ENCODE measurements around the gene TRIM8.
"Not testable (repeated sequence)": the region's sequence is repeated elsewhere in the genome, so short reads cannot be mapped to it uniquely, and the experiment has no call there.

Gene TRIM8

GRCh38 chr10:102691285-102692066 lies 47.2 kb downstream of the TRIM8 start:
- TF ChIP-seq EZH2phosphoT487 (conservative IDR thresholded peaks at IDR 0.05; ENCODE audit: low read length), result no peak
- TF ChIP-seq, protein P1, sequence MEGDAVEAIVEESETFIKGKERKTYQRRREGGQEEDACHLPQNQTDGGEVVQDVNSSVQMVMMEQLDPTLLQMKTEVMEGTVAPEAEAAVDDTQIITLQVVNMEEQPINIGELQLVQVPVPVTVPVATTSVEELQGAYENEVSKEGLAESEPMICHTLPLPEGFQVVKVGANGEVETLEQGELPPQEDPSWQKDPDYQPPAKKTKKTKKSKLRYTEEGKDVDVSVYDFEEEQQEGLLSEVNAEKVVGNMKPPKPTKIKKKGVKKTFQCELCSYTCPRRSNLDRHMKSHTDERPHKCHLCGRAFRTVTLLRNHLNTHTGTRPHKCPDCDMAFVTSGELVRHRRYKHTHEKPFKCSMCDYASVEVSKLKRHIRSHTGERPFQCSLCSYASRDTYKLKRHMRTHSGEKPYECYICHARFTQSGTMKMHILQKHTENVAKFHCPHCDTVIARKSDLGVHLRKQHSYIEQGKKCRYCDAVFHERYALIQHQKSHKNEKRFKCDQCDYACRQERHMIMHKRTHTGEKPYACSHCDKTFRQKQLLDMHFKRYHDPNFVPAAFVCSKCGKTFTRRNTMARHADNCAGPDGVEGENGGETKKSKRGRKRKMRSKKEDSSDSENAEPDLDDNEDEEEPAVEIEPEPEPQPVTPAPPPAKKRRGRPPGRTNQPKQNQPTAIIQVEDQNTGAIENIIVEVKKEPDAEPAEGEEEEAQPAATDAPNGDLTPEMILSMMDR (IDR thresholded peaks at IDR 0.05; ENCODE audit: insufficient read depth, low read length, poor library complexity, severe bottlenecking), result no peak
- no peak overlapping the region for H2AFZ ChIP-seq (ENCODE audit: low read depth, low read length, severe bottlenecking)
- no peaks in the 10 kb centered on the region for H3F3A ChIP-seq (ENCODE audit: insufficient read depth)
- no peak overlapping the region for H3K4me2 ChIP-seq (ENCODE audit: low read depth, low read length, poor library complexity, severe bottlenecking)
- H3K36me3 ChIP-seq (ENCODE audit: low read length), result no peaks in the 10 kb centered on the region
- no peaks in the 10 kb centered on the region for H4K20me1 ChIP-seq (ENCODE audit: low read depth, low read length)
- no peaks in the 10 kb centered on the region for H3K9me2 ChIP-seq (replicated peaks; ENCODE audit: insufficient read depth, low read length)
- H3K9ac ChIP-seq (ENCODE audit: low read length), result no peak overlapping the region
- no peaks in the 10 kb centered on the region for H3K9me3 ChIP-seq (ENCODE audit: insufficient read depth, low read length)
- H3K79me2 ChIP-seq (ENCODE audit: insufficient read depth, low read length), result no peaks in the 10 kb centered on the region
- H3K27me3 ChIP-seq (ENCODE audit: low read length), result no peaks in the 10 kb centered on the region
- no peak overlapping the region for H3K27ac ChIP-seq (ENCODE audit: low read depth, low read length)
- H3K4me3 ChIP-seq (ENCODE audit: insufficient read depth, low read length, poor library complexity, severe bottlenecking), result no peak overlapping the region

DNA sequence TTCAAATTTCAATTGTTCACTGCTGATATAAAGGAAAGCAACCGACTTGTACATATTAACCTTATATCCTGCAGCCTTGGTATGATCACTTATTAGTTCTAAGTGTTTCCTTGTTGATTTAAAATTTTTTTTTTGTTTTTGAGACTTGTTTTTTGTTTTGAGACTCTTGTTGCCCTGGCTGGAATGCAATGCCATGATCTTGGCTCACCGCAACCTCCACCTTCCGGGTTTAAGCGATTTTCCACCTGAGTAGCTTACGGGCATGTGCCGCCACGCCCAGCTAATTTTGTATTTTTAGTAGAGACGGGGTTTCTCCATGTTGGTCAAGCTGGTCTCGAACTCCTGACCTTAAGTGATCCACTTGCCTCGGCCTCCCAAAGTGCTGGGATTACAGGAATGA lies 51.1 kb downstream of the TRIM8 start:
- H3K4me3 ChIP-seq (ENCODE audit: insufficient read depth, low read length, poor library complexity, severe bottlenecking); H3K9me2 ChIP-seq (replicated peaks; ENCODE audit: insufficient read depth, low read length); H3K9ac ChIP-seq (ENCODE audit: low read length); H3K9me3 ChIP-seq (ENCODE audit: insufficient read depth, low read length); H3F3A ChIP-seq (ENCODE audit: insufficient read depth); H3K79me2 ChIP-seq (ENCODE audit: insufficient read depth, low read length); H2AFZ ChIP-seq (ENCODE audit: low read depth, low read length, severe bottlenecking); H3K36me3 ChIP-seq (ENCODE audit: low read length); H3K4me2 ChIP-seq (ENCODE audit: low read depth, low read length, poor library complexity, severe bottlenecking); H4K20me1 ChIP-seq (ENCODE audit: low read depth, low read length); H3K27me3 ChIP-seq (ENCODE audit: low read length); H3K27ac ChIP-seq (ENCODE audit: low read depth, low read length): not testable (repeated sequence)

DNA sequence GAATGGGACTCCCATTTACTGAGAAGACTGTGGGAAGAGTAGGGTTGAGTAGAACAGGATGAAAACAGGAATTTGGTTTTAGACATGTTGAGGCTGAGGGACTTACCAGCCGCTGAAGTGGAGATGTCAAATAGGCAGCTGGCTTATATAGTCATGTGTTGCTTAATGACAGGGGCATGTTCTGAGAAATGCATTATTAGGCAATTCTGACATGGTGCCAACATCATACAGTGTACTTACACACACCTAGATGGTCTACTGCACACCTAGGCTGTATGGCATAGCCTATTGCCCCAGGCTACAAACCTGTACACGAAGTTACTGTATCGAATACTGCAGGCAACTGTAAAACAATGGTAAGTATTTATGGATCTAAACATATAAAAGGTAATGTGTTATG lies 52.5 kb downstream of the TRIM8 start:
- Histone ChIP-seq H3K4me3 (ENCODE audit: insufficient read depth, low read length, poor library complexity, severe bottlenecking) (no peak overlapping the region), H3K9me2 (replicated peaks; ENCODE audit: insufficient read depth, low read length) (no peaks in the 10 kb centered on the region), H3K36me3 (ENCODE audit: low read length) (no peaks in the 10 kb centered on the region), H3F3A (ENCODE audit: insufficient read depth) (no peaks in the 10 kb centered on the region), H3K4me2 (ENCODE audit: low read depth, low read length, poor library complexity, severe bottlenecking) (no peak overlapping the region), H4K20me1 (ENCODE audit: low read depth, low read length) (no peaks in the 10 kb centered on the region), H3K79me2 (ENCODE audit: insufficient read depth, low read length) (no peaks in the 10 kb centered on the region), H3K9ac (ENCODE audit: low read length) (no peak overlapping the region), H3K27ac (ENCODE audit: low read depth, low read length) (no peak overlapping the region), H3K9me3 (ENCODE audit: insufficient read depth, low read length) (no peaks in the 10 kb centered on the region), H3K27me3 (ENCODE audit: low read length) (no peaks in the 10 kb centered on the region), H2AFZ (ENCODE audit: low read depth, low read length, severe bottlenecking) (no peak overlapping the region)
- TF ChIP-seq EZH2phosphoT487 (conservative IDR thresholded peaks at IDR 0.05; ENCODE audit: low read length), result no peak
- TF ChIP-seq, protein P1 (IDR thresholded peaks at IDR 0.05; ENCODE audit: insufficient read depth, low read length, poor library complexity, severe bottlenecking), result no peak

- no peaks in the 10 kb centered on the region for H3K9me3 ChIP-seq (ENCODE audit: insufficient read depth, low read length)
- H3K9ac ChIP-seq (ENCODE audit: low read length), result no peak overlapping the region
- TF ChIP-seq, protein P1 (IDR thresholded peaks at IDR 0.05; ENCODE audit: insufficient read depth, low read length, poor library complexity, severe bottlenecking), result no peak
- no peak for TF ChIP-seq EZH2phosphoT487 (conservative IDR thresholded peaks at IDR 0.05; ENCODE audit: low read length)
- H3K27ac ChIP-seq (ENCODE audit: low read depth, low read length), result no peak overlapping the region
- no peaks in the 10 kb centered on the region for H3K36me3 ChIP-seq (ENCODE audit: low read length)
- no peak overlapping the region for H3K4me2 ChIP-seq (ENCODE audit: low read depth, low read length, poor library complexity, severe bottlenecking)
- H3K9me2 ChIP-seq (replicated peaks; ENCODE audit: insufficient read depth, low read length), result no peaks in the 10 kb centered on the region
- H2AFZ ChIP-seq (ENCODE audit: low read depth, low read length, severe bottlenecking), result no peak overlapping the region
- H4K20me1 ChIP-seq (ENCODE audit: low read depth, low read length), result no peaks in the 10 kb centered on the region
- H3K4me3 ChIP-seq (ENCODE audit: insufficient read depth, low read length, poor library complexity, severe bottlenecking), result no peak overlapping the region
- H3K79me2 ChIP-seq (ENCODE audit: insufficient read depth, low read length), result no peaks in the 10 kb centered on the region
- H3F3A ChIP-seq (ENCODE audit: insufficient read depth), result no peaks in the 10 kb centered on the region
- no peaks in the 10 kb centered on the region for H3K27me3 ChIP-seq (ENCODE audit: low read length)
These were observed 54.6 kb downstream of the TRIM8 start for GRCh38 chr10:102698894-102699293.

Measured in SU-DHL-6 (cell line).